Naive thymus-derived CD8-positive, alpha-beta T cell (primary cell): ENCODE results near the gene ITIH2. TPM values are rescaled to one million over a fixed set of nuclear protein-coding genes. Genes with fewer than 3 reads are reported as not detected.
"Not testable (repeated sequence)": the region's sequence is repeated elsewhere in the genome, so short reads cannot be mapped to it uniquely, and the experiment has no call there.

Source experiments
- ATAC-seq, 2 donors: fragments of 150-1000 bp; cut with Tn5 transposase in 1 of 2; sonication (Bioruptor Pico), chemical (Tn5 transposase) in 1 of 2; 1 replicate in 1 of 2; 2 replicates in 1 of 2; pipeline ENCODE4 v1.10.0; 2021; ENCODE audit warnings: mild to moderate bottlenecking in 2 of 2, moderate library complexity in 2 of 2
- POLR2A ChIA-PET: fragments of 350-600 bp; sonication (Branson Sonifier 250); formaldehyde crosslinking; loops from one replicate; lab custom pipeline; 2021; ENCODE audit warnings: antibody characterized with exemption; lab: Charles Lee
- DNase-seq, 10 donors: peaks; one replicate each; pipeline versions ENCODE4 v3.0.0 to v3.0.0-alpha.2; 2020 to 2022
- H3K27ac Mint-ChIP-seq, 10 donors: one replicate each; pipeline ENCODE4 v1.8.0; 2020 to 2022; ENCODE audit warnings: mild to moderate bottlenecking in 10 of 10, mixed read lengths in 10 of 10, moderate library complexity in 4 of 10, inconsistent platforms in 1 of 10
- H3K27me3 Mint-ChIP-seq, 5 donors: one replicate each; pipeline ENCODE4 v1.8.0; 2021 to 2022; ENCODE audit warnings: mixed read lengths in 5 of 5
- H3K36me3 Mint-ChIP-seq, 3 donors: one replicate each; pipeline ENCODE4 v1.8.0; 2020 to 2022; ENCODE audit warnings: mixed read lengths in 3 of 3, mild to moderate bottlenecking in 2 of 3, inconsistent platforms in 1 of 3
- H3K4me1 Mint-ChIP-seq, 4 donors: one replicate each; pipeline ENCODE4 v1.8.0; 2021 to 2022; ENCODE audit warnings: mixed read lengths in 4 of 4
- H3K4me3 Mint-ChIP-seq, 10 donors: one replicate each; pipeline ENCODE4 v1.8.0; 2020 to 2022; ENCODE audit warnings: mild to moderate bottlenecking in 10 of 10, mixed read lengths in 10 of 10, moderate library complexity in 6 of 10, inconsistent platforms in 1 of 10
- H3K9me3 Mint-ChIP-seq, 9 donors: one replicate each; pipeline ENCODE4 v1.8.0; 2020 to 2022; ENCODE audit warnings: mixed read lengths in 9 of 9, mild to moderate bottlenecking in 3 of 9, inconsistent platforms in 1 of 9, moderate library complexity in 1 of 9
- polyA plus RNA-seq, 3 donors: library from polyadenylated mRNA; unstranded; fragments of 300-500 nt; fragmentation: Illumina TruSeq; gene quantifications; one replicate each; pipeline ENCODE4 v1.2.3, GENCODE V29; 2021
- total RNA-seq, 8 experiments: library from RNA in 2 of 8; stranded (reverse) in 2 of 8; gene quantifications; one replicate each; pipeline ENCODE4 v1.2.3 and lab custom pipeline; 2021 to 2026

ITIH2 gene
- total and polyA plus RNA-seq, 5 experiments from 2014 or later: not detected

- Mint-ChIP-seq H3K4me1 (peaks cover 0 to 3% (median 0%) of the 10 kb centered on the region in 4 donors), H3K9me3 (no peaks in the 10 kb centered on the region), H3K4me3 (no peak overlapping the region), H3K27ac (no peak overlapping the region), H3K27me3 (no peaks in the 10 kb centered on the region), H3K36me3 (peaks cover 0 to 91% (median 29%) of the 10 kb centered on the region in 3 donors)
- ATAC-seq: no peak
- POLR2A ChIA-PET: no interaction called here
- no peak for DNase-seq
Observed at GRCh38 chr10:7766241-7766640, 63.1 kb downstream of the ITIH2 start.

DNA sequence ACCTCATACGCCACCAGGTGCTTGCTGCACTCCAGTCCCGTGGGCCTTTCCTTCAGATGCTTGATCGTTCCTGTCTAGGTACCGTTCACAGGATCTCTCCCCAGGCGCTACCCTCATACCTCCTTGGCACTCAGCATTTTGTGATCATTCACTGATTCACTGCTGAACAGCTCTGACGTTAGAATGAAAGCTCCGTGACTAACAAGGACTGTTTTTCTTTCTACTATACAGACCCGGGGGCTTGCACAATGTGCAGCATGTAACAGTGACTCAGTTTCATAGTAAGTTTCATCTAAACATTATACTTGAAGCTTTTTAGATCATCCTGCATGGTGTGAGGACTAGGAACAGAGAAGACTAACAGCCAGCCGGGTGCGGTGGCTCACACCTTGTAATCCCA lies 64.1 kb downstream of the ITIH2 start:
- Mint-ChIP-seq H3K4me1 (peaks cover 0 to 3% (median 0%) of the 10 kb centered on the region in 4 donors), H3K27ac (no peak overlapping the region), H3K4me3 (no peak overlapping the region), H3K9me3 (no peaks in the 10 kb centered on the region), H3K36me3 (peaks cover 0 to 92% (median 24%) of the 10 kb centered on the region in 3 donors), H3K27me3 (no peaks in the 10 kb centered on the region)
- ATAC-seq (no peak), DNase-seq (no peak)
- POLR2A ChIA-PET: no interaction called here

- Mint-ChIP-seq H3K27me3 (no peaks in the 10 kb centered on the region), H3K9me3 (no peaks in the 10 kb centered on the region), H3K36me3 (peaks cover 0 to 93% (median 22%) of the 10 kb centered on the region in 3 donors), H3K4me3 (no peak overlapping the region), H3K27ac (no peak overlapping the region), H3K4me1 (peaks cover 0 to 3% (median 0%) of the 10 kb centered on the region in 4 donors)
- POLR2A ChIA-PET: no interaction called here
- no peak for ATAC-seq
- no peak for DNase-seq
Observed at GRCh38 chr10:7768417-7768816, 65.3 kb downstream of the ITIH2 start.

GRCh38 chr10:7773845-7774801 lies 71.0 kb downstream of the ITIH2 start:
- no peaks in the 10 kb centered on the region for H3K9me3 Mint-ChIP-seq
- H3K27ac Mint-ChIP-seq: peak overlapping the region in 1 of 10 donors; percentile 20
- ATAC-seq (no peak), DNase-seq (no peak)
- peaks cover 8 to 91% (median 25%) of the 10 kb centered on the region in 3 donors for H3K36me3 Mint-ChIP-seq
- H3K27me3 Mint-ChIP-seq: no peaks in the 10 kb centered on the region
- POLR2A ChIA-PET: interaction anchor here (0.7 kb wide), 1 partner anchor 31 kb away, joined by 3 read pairs; no protein-coding TSS in a partner anchor
- H3K4me1 Mint-ChIP-seq: peaks cover 0 to 9% (median 1%) of the 10 kb centered on the region in 4 donors
- no peak overlapping the region for H3K4me3 Mint-ChIP-seq

DNA sequence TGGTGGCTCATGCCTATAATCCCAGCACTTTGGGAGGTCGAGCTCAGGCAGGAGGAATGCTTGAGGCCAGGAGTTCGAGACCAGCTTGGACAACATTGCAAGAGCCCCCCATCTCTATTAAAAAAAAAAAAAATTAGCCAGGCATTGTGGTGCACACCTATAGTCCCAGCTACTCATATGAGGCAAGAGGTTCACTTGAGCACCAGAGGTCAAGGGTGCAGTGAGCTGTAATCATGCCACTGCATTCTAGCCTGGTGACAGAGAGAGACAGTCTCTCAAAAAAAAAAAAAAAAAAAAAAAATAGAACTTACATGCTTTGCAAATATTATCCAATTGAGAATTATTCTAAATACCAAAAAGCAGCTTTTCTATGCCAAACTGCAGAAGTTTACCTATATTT lies 73.7 kb downstream of the ITIH2 start:
- no peak overlapping the region for H3K27ac Mint-ChIP-seq
- no peak for DNase-seq
- ATAC-seq: no peak
- H3K4me1 Mint-ChIP-seq: peaks cover 4 to 13% (median 7%) of the 10 kb centered on the region in 4 donors
- H3K4me3 Mint-ChIP-seq: no peak overlapping the region
- POLR2A ChIA-PET: interaction anchor here (0.5 to 0.6 kb wide), 2 partner anchors 297 to 356 kb away, joined by 3 to 4 read pairs; no protein-coding TSS in a partner anchor
- no peaks in the 10 kb centered on the region for H3K27me3 Mint-ChIP-seq
- H3K9me3 Mint-ChIP-seq: no peaks in the 10 kb centered on the region
- H3K36me3 Mint-ChIP-seq: peaks cover 15 to 87% (median 29%) of the 10 kb centered on the region in 3 donors

DNA sequence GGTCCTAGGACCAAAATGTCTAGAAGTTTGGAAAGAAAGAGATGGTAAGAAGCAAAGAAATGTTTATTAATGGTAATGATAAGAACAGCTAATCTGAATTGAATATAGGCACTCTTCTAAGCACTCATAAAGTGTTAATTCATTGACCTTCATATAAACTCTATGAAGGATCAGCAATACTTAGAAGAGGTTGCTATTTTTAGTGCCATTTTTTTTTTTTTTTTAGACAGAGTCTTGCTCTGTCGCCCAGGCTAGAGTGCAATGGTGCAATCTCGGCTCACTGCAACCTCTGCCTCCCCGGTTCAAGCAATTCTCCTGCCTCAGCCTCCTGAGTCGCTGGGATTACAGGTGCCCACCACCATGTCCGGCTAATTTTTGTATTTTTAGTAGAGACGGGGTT lies 79.1 kb downstream of the ITIH2 start:
- H3K27ac Mint-ChIP-seq, H3K9me3 Mint-ChIP-seq, DNase-seq, ATAC-seq, H3K27me3 Mint-ChIP-seq, POLR2A ChIA-PET, H3K4me3 Mint-ChIP-seq: not testable (repeated sequence)
- Mint-ChIP-seq H3K36me3 (peaks cover 15 to 48% (median 16%) of the 10 kb centered on the region in 3 donors), H3K4me1 (peaks cover 17 to 30% (median 29%) of the 10 kb centered on the region in 4 donors)

GRCh38 chr10:7786430-7786829 lies 83.3 kb downstream of the ITIH2 start:
- H3K27me3 Mint-ChIP-seq: no peaks in the 10 kb centered on the region
- peaks cover 0 to 18% (median 9%) of the 10 kb centered on the region in 3 donors for H3K36me3 Mint-ChIP-seq
- H3K9me3 Mint-ChIP-seq: no peaks in the 10 kb centered on the region
- no peak overlapping the region for H3K4me3 Mint-ChIP-seq
- H3K4me1 Mint-ChIP-seq: peaks cover 19 to 57% (median 52%) of the 10 kb centered on the region in 4 donors
- DNase-seq: no peak
- no peak overlapping the region for H3K27ac Mint-ChIP-seq
- POLR2A ChIA-PET: no interaction called here
- ATAC-seq: no peak

DNA sequence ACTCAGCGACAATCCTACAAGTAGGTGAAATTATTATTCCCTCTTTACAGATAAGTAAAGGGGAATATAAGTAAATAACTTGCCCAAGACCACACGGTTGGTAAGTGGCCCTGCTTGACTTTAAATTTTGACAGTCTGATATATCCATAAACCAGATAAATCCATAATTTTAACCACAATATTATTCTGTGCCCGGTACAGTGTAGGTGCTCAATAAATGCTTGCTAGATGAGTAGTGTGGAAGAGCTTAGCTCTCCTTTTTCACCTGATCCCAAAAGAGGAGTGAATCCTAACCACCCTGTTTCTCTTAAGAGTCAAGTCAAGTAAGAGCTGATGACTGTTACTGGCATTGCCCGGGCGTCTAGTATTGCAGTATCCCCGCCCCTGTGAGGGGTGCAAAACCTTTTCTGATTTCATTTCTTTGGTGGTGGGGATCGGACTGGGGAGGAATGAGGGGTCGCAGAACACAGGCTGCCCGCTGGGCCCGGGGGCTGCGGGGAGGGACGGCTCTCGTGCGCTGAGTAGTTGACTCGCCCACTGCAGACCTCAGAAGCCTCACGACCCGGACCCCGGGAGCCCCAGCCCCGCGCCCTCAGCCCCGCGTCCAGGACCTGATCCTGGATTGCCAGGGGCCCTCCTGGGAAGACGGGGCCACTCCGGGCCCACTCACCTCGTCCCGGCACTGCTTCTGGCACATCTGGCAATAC lies 84.2 kb downstream of the ITIH2 start:
- H3K27ac Mint-ChIP-seq: no peak overlapping the region
- H3K36me3 Mint-ChIP-seq: peaks cover 0 to 22% (median 9%) of the 10 kb centered on the region in 3 donors
- H3K4me3 Mint-ChIP-seq: no peak overlapping the region
- peaks cover 26 to 66% (median 60%) of the 10 kb centered on the region in 4 donors for H3K4me1 Mint-ChIP-seq
- no peaks in the 10 kb centered on the region for H3K9me3 Mint-ChIP-seq
- DNase-seq (peak in 2 of 10 donors; percentile 2 to 8), ATAC-seq (peak; percentile 1 to 11)
- POLR2A ChIA-PET: interaction anchor here (0.5 to 3.5 kb wide), 9 partner anchors 9 to 273 kb away, joined by 3 to 89 read pairs (median 4); partner anchors contain the start of gene TAF3
- no peaks in the 10 kb centered on the region for H3K27me3 Mint-ChIP-seq

DNA sequence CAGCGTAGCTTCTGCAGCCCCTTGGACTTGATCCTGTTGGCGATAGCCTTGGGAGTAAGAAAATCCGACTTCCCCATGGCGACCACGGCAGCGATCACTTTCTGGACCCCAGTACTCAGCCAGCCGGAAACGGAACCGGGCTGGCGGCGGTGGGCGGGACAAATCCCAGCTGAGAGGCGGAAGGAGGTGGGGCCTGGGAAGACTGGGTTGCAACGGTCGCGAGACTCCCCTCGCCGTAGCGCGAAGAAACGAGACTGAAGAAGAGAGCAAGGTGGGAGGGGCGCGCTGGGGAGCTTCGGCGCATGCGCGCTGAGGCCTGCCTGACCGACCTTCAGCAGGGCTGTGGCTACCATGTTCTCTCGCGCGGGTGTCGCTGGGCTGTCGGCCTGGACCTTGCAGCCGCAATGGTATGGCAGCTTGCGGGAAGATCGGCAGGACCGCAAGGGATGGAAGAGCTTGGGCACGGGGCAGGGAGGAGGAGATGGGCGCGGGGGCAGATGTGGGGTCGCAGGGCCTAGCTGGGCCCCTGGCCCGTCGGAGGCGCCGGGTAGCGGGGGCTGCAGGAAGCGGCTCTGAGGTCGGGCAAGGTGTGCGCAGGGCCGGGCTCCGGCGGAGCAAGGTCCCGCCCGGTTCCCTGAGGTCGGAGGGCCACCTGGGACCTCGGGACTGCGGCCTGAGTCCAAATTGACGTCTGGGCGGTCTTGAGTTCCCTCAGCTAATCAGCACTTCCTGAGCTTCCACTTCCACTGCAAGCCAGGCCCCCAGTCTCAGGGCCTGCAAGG lies 84.9 kb downstream of the ITIH2 start, which contains the start of the genes ATP5F1C and KIN:
Gene ATP5F1C (plus strand): TSS at position 321 of the 782 bp plus-strand sequence. CDS start 31 bp downstream, at position 352.
Gene KIN (minus strand): TSS at position 137 of the 782 bp plus-strand sequence. CDS start 60 bp downstream, at position 77.
- POLR2A ChIA-PET: interaction anchor here (0.6 to 3.5 kb wide), 10 partner anchors 9 to 278 kb away, joined by 3 to 89 read pairs (median 4); partner anchors contain the start of gene TAF3
- Mint-ChIP-seq H3K27ac (no peak within 1 kb of the TSS), H3K4me1 (peaks cover 32 to 73% (median 68%) of the 10 kb centered on the region in 4 donors), H3K36me3 (peaks cover 0 to 26% (median 9%) of the 10 kb centered on the region in 3 donors), H3K27me3 (no peaks in the 10 kb centered on the region), H3K4me3 (no peak within 1 kb of the TSS), H3K9me3 (no peaks in the 10 kb centered on the region)
- peak; percentile 92 to 94 for ATAC-seq
- peak; percentile 94 to 98 (median 97) for DNase-seq

DNA sequence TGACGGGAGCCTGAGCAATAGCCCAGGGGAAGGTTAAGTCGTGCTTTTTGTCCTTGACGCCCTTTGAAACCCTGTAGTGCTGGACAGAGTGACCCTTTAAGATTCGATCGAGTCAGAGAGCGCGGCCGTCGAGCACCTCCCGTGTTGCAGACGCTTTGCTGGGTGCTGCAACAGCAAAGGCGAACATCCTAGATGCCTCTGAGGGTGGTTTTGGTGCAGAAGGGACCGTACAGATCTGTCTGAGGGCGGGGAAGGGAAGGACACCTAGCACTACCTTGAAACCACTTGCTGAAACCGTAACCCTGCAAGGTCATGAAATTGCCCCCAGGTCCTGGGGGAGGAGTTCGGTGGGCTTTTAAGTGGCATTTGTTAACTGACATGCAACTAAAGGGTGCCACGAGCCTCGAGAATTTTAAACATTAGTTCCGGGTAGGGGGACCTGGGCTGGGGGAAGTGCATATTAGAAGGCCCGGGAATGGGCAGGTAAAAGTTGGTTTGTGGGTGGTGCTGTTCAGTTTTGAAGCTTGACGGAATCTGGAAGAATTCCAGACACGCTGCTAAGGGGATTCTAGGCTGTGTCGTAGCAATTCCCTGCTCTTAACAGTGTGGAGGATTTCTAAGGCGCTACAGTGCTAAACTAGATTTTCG lies 85.6 kb downstream of the ITIH2 start:
- H3K9me3 Mint-ChIP-seq: no peaks in the 10 kb centered on the region
- H3K36me3 Mint-ChIP-seq: peaks cover 0 to 31% (median 9%) of the 10 kb centered on the region in 3 donors
- H3K27ac Mint-ChIP-seq: no peak overlapping the region
- no peak overlapping the region for H3K4me3 Mint-ChIP-seq
- POLR2A ChIA-PET: interaction anchor here (0.5 to 3.5 kb wide), 11 partner anchors 8 to 304 kb away, joined by 3 to 89 read pairs (median 4); partner anchors contain the start of gene TAF3
- ATAC-seq (peak in 1 of 2 donors; percentile 5), DNase-seq (peak in 3 of 10 donors; percentile 1 to 9 (median 5))
- peaks cover 30 to 73% (median 68%) of the 10 kb centered on the region in 4 donors for H3K4me1 Mint-ChIP-seq
- H3K27me3 Mint-ChIP-seq: no peaks in the 10 kb centered on the region

DNA sequence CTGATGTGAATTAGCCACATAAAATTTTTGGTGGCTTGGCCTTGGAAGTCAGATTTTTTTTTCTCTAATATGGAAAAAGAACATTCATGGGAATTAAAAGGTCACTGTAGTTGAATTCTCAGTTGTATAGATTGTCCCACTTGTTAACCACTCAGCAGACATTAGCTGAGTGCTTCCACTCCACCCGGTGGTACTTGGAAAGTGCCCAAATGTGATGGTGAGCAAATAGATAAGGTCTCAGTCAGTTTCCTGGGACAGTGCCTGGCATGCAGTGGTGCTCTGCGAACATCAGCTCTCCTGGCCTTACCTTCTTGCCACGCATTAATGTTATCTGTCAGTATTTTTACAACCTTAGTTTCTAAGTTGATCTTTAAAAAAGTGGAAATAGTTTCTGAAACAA lies 86.3 kb downstream of the ITIH2 start:
- no peak overlapping the region for H3K4me3 Mint-ChIP-seq
- peak overlapping the region in 2 of 10 donors; percentile 53 to 74 for H3K27ac Mint-ChIP-seq
- H3K9me3 Mint-ChIP-seq: no peaks in the 10 kb centered on the region
- peaks cover 31 to 75% (median 69%) of the 10 kb centered on the region in 4 donors for H3K4me1 Mint-ChIP-seq
- DNase-seq: no peak
- peaks cover 0 to 38% (median 9%) of the 10 kb centered on the region in 3 donors for H3K36me3 Mint-ChIP-seq
- POLR2A ChIA-PET: interaction anchor here (0.5 to 3.5 kb wide), 3 partner anchors 30 to 305 kb away, joined by 3 to 89 read pairs (median 3); partner anchors contain the start of gene TAF3
- no peak for ATAC-seq
- H3K27me3 Mint-ChIP-seq: no peaks in the 10 kb centered on the region
